H9 (cell line): Measurements from ENCODE around the gene GGA3. TPM values are rescaled to one million over a fixed set of nuclear protein-coding genes. Genes with fewer than 3 reads are reported as not detected.

Experiments
- DNase-seq: peaks from one replicate; pipeline ENCODE4 v3.0.0-alpha.2; 2017
- H2AFZ ChIP-seq: one replicate; pipeline ENCODE4 v1.6.1; 2013; ENCODE audit warnings: mild to moderate bottlenecking, low read length, control low read depth, moderate library complexity
- H2AK5ac ChIP-seq: 2 replicates; pipeline ENCODE4 v1.6.1; 2013; ENCODE audit warnings: low read length, control low read depth, mixed read lengths; ENCODE audit not compliant: insufficient read length
- H2BK120ac ChIP-seq: one replicate; pipeline ENCODE4 v1.6.1; 2013; ENCODE audit warnings: low read depth, mild to moderate bottlenecking, low read length, control low read depth, inconsistent platforms; ENCODE audit not compliant: poor library complexity, severe bottlenecking
- H2BK12ac ChIP-seq: 2 replicates; pipeline ENCODE4 v1.6.1; 2013; ENCODE audit warnings: low read length, control low read depth, mixed read lengths, low read depth; ENCODE audit not compliant: insufficient read length
- H2BK15ac ChIP-seq: 2 replicates; pipeline ENCODE4 v1.6.1; 2013; ENCODE audit warnings: low read depth, low read length, control low read depth
- H2BK20ac ChIP-seq: one replicate; pipeline ENCODE4 v1.6.1; 2013; ENCODE audit warnings: low read depth, mild to moderate bottlenecking, low read length, control low read depth, inconsistent platforms; ENCODE audit not compliant: poor library complexity, severe bottlenecking
- H2BK5ac ChIP-seq: 2 replicates; pipeline ENCODE4 v1.6.1; 2013; ENCODE audit warnings: low read length, control low read depth, mixed read lengths; ENCODE audit not compliant: insufficient read length
- H3K14ac ChIP-seq: 2 replicates; pipeline ENCODE4 v1.6.1; 2013; ENCODE audit warnings: low read length, control low read depth; ENCODE audit not compliant: insufficient read depth
- H3K18ac ChIP-seq: 2 replicates; pipeline ENCODE4 v1.6.1; 2013; ENCODE audit warnings: low read depth, mild to moderate bottlenecking, mixed read lengths, low read length, control low read depth; ENCODE audit not compliant: insufficient read length
- H3K23ac ChIP-seq: 2 replicates; pipeline ENCODE4 v1.6.1; 2013; ENCODE audit warnings: low read length, control low read depth, mixed read lengths, low read depth; ENCODE audit not compliant: insufficient read length
- H3K23me2 ChIP-seq: 2 replicates; pipeline ENCODE4 v1.6.1; 2013; ENCODE audit warnings: low read depth, mild to moderate bottlenecking, mixed read lengths, low read length, control low read depth; ENCODE audit not compliant: insufficient read length, poor library complexity, severe bottlenecking
- H3K27ac ChIP-seq: 2 replicates; pipeline ENCODE4 v1.5.1; 2013; ENCODE audit warnings: low read length, control low read depth, mixed read lengths, low read depth; ENCODE audit not compliant: insufficient read length
- H3K27me3 ChIP-seq: 2 replicates; pipeline ENCODE4 v1.6.1; 2013; ENCODE audit warnings: low read length, control low read depth, inconsistent platforms; ENCODE audit not compliant: insufficient read depth
- H3K4ac ChIP-seq: 2 replicates; pipeline ENCODE4 v1.6.1; 2013; ENCODE audit warnings: low read depth, mild to moderate bottlenecking, control low read depth, inconsistent platforms, low read length, moderate library complexity
- H3K4me1 ChIP-seq: 2 replicates; pipeline ENCODE4 v1.6.1; 2013; ENCODE audit warnings: low read length, control low read depth, inconsistent platforms; ENCODE audit not compliant: insufficient read depth
- H3K4me2 ChIP-seq: 2 replicates; pipeline ENCODE4 v1.6.1; 2013; ENCODE audit warnings: low read length, control low read depth, mixed read lengths; ENCODE audit not compliant: insufficient read length, insufficient read depth
- H3K56ac ChIP-seq: 2 replicates; pipeline ENCODE4 v1.6.1; 2013; ENCODE audit warnings: low read depth, mild to moderate bottlenecking, mixed read lengths, low read length, control low read depth; ENCODE audit not compliant: insufficient read length
- H3K79me1 ChIP-seq: 2 replicates; pipeline ENCODE4 v1.6.1; 2013; ENCODE audit warnings: low read depth, mild to moderate bottlenecking, moderate library complexity, low read length, control low read depth, inconsistent platforms; ENCODE audit not compliant: insufficient read depth, poor library complexity, severe bottlenecking
- H3K79me2 ChIP-seq: 2 replicates; pipeline ENCODE4 v1.6.1; 2013; ENCODE audit warnings: low read length, control low read depth, inconsistent platforms; ENCODE audit not compliant: insufficient read depth
- H3K9ac ChIP-seq: 2 replicates; pipeline ENCODE4 v1.6.1; 2013; ENCODE audit warnings: low read length, control low read depth, mixed read lengths; ENCODE audit not compliant: insufficient read length; ENCODE audit errors: extremely low read depth
- H3K9me3 ChIP-seq: one replicate; pipeline ENCODE4 v1.6.1; 2013; ENCODE audit warnings: low read depth, low read length, inconsistent platforms; ENCODE audit not compliant: control insufficient read depth
- H3T11ph ChIP-seq: one replicate; pipeline ENCODE4 v1.6.1; 2013; ENCODE audit warnings: mild to moderate bottlenecking, low read length, control low read depth, inconsistent platforms
- H4K20me1 ChIP-seq: one replicate; pipeline ENCODE4 v1.6.1; 2013; ENCODE audit not compliant: control insufficient read depth, insufficient read length, insufficient read depth
- H4K5ac ChIP-seq: 2 replicates; pipeline ENCODE4 v1.6.1; 2013; ENCODE audit warnings: low read depth, mild to moderate bottlenecking, mixed read lengths, low read length, control low read depth; ENCODE audit not compliant: insufficient read length
- H4K8ac ChIP-seq: replicated peaks from 2 replicates; pipeline ENCODE4 v1.6.1; 2013; ENCODE audit warnings: low read length, control low read depth, mixed read lengths, low read depth; ENCODE audit not compliant: insufficient read length
- H4K91ac ChIP-seq: 2 replicates; pipeline ENCODE4 v1.6.1; 2013; ENCODE audit warnings: low read depth, mild to moderate bottlenecking, moderate library complexity, mixed read lengths, low read length, control low read depth; ENCODE audit not compliant: insufficient read length
- H3K27ac Mint-ChIP-seq, 3 experiments: 2 replicates in 2 of 3; 3 replicates in 1 of 3; pipeline ENCODE4 v1.8.0; 2020 to 2021; ENCODE audit warnings: mixed read lengths in 3 of 3, mild to moderate bottlenecking in 1 of 3, moderate library complexity in 1 of 3
- H3K27me3 Mint-ChIP-seq: 2 replicates; pipeline ENCODE4 v1.8.0; 2021; ENCODE audit warnings: low read depth, mild to moderate bottlenecking, moderate library complexity, mixed read lengths
- H3K36me3 Mint-ChIP-seq, 3 experiments: 2 replicates in 2 of 3; 3 replicates in 1 of 3; pipeline ENCODE4 v1.8.0; 2020 to 2021; ENCODE audit warnings: low read depth in 3 of 3, mixed read lengths in 3 of 3; ENCODE audit not compliant: insufficient read depth in 1 of 3
- H3K4me1 Mint-ChIP-seq, 2 experiments: 2 replicates each; pipeline ENCODE4 v1.8.0; 2020; ENCODE audit warnings: mixed read lengths in 2 of 2
- H3K4me3 Mint-ChIP-seq, 2 experiments: 2 replicates in 1 of 2; 3 replicates in 1 of 2; pipeline ENCODE4 v1.8.0; 2020 to 2021; ENCODE audit warnings: mild to moderate bottlenecking in 2 of 2, mixed read lengths in 2 of 2, moderate library complexity in 1 of 2
- H3K9me3 Mint-ChIP-seq, 2 experiments: 2 replicates in 1 of 2; 3 replicates in 1 of 2; pipeline ENCODE4 v1.8.0; 2020; ENCODE audit warnings: mild to moderate bottlenecking in 2 of 2, mixed read lengths in 2 of 2, moderate library complexity in 1 of 2
- WGBS: extraction: QIAGEN DNeasy Blood & Tissue Kit; methylation state at CpG from one replicate; pipeline ENCODE4 v1.1.7; 2013; ENCODE audit warnings: missing lambda C conversion rate, low lambda C conversion rate, mixed read lengths; ENCODE audit not compliant: insufficient read length; ENCODE audit errors: extremely low coverage; 5-methylcytosine and 5-hydroxymethylcytosine counted together
- total RNA-seq: library from RNA; stranded (reverse); gene quantifications from 2 replicates; pipeline ENCODE4 v1.2.1, GENCODE V29; 2021
- TF ChIP-seq, protein P1 (sequence below): fragments of 200-600 bp; sonication (generic); conservative IDR thresholded peaks from 3 replicates; pipeline ENCODE4 v1.8.0; 2021; ENCODE audit warnings: antibody characterized with exemption, mild to moderate bottlenecking

The GGA3 gene
- total RNA-seq, 1 experiment from 2014 or later: 50.3 TPM

DNA sequence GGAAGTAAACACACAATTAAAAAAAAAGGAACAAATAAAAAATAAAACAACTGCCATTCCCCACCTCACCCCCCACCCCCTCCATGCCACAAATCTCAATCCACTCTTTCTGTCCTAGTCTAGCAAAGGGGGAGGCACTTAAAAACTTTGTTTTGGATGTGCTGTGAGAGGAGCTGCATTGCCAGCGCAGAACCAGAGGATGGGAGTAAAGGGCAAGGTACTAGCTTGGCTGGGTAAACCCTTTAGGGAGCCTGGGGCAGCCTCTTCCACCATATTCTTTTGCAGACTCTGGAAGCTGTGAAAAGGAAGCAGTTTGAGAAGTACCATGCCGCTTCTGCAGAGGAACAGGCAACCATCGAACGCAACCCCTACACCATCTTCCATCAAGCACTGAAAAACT is 1.6 kb upstream of the GGA3 start:
- Histone ChIP-seq H3K14ac (no peak overlapping the region), H2BK20ac (no peak overlapping the region), H2BK15ac (no peak overlapping the region), H4K20me1 (no peaks in the 10 kb centered on the region), H3K23ac (no peak overlapping the region), H4K8ac (no peak overlapping the region), H3T11ph (no peak overlapping the region), H4K5ac (no peak overlapping the region), H2AK5ac (no peak overlapping the region), H3K23me2 (peaks cover 4% of the 10 kb centered on the region), H3K27ac (no peak overlapping the region), H3K4me1 (peaks cover 4% of the 10 kb centered on the region), H4K91ac (no peak overlapping the region), H3K27me3 (no peaks in the 10 kb centered on the region), H3K9me3 (no peaks in the 10 kb centered on the region), H3K18ac (no peak overlapping the region), H2AFZ (no peak overlapping the region), H2BK120ac (no peak overlapping the region), H2BK12ac (no peak overlapping the region), H3K79me2 (peaks cover 18% of the 10 kb centered on the region), H3K79me1 (peaks cover 4% of the 10 kb centered on the region), H3K4ac (no peak overlapping the region), H3K9ac (no peak overlapping the region), H3K56ac (no peak overlapping the region), H2BK5ac (no peak overlapping the region), H3K4me2 (peak overlapping the region; percentile 81)
- TF ChIP-seq, protein P1, sequence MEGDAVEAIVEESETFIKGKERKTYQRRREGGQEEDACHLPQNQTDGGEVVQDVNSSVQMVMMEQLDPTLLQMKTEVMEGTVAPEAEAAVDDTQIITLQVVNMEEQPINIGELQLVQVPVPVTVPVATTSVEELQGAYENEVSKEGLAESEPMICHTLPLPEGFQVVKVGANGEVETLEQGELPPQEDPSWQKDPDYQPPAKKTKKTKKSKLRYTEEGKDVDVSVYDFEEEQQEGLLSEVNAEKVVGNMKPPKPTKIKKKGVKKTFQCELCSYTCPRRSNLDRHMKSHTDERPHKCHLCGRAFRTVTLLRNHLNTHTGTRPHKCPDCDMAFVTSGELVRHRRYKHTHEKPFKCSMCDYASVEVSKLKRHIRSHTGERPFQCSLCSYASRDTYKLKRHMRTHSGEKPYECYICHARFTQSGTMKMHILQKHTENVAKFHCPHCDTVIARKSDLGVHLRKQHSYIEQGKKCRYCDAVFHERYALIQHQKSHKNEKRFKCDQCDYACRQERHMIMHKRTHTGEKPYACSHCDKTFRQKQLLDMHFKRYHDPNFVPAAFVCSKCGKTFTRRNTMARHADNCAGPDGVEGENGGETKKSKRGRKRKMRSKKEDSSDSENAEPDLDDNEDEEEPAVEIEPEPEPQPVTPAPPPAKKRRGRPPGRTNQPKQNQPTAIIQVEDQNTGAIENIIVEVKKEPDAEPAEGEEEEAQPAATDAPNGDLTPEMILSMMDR: no peak; the same call in 2 of the 3 replicates
- Mint-ChIP-seq H3K36me3 (peaks cover 8 to 54% (median 50%) of the 10 kb centered on the region in 3 experiments; a peak in 6 of 7 replicates), H3K9me3 (no peaks in the 10 kb centered on the region), H3K27ac (no peak overlapping the region), H3K4me3 (peak overlapping the region; percentile 99), H3K4me1 (peaks cover 30 to 32% of the 10 kb centered on the region in 2 experiments), H3K27me3 (no peaks in the 10 kb centered on the region)
- DNase-seq: no peak
- no CpG with 5 or more reads among the region's 4 CpGs for WGBS
